Ecto neural progenitor cell (in vitro differentiated cells): ENCODE measurements around the gene HIBADH.

Experiments used
- DNase-seq: peaks from one replicate; pipeline ENCODE4 v3.0.0-alpha.2; 2018; ENCODE audit warnings: low spot score

The HIBADH gene

GRCh38 chr7:27491534-27491933 lies 171.1 kb downstream of the HIBADH start:
- DNase-seq, result no peak

- no peak for DNase-seq
These were observed 175.2 kb downstream of the HIBADH start for GRCh38 chr7:27487509-27487908.

GRCh38 chr7:27484451-27484850 lies 178.2 kb downstream of the HIBADH start:
- DNase-seq, result no peak

- DNase-seq, result no peak
These were observed 180.5 kb downstream of the HIBADH start for GRCh38 chr7:27482219-27482618.

GRCh38 chr7:27478556-27478955 lies 184.1 kb downstream of the HIBADH start:
- no peak for DNase-seq

GRCh38 chr7:27478084-27478483 lies 184.6 kb downstream of the HIBADH start:
- no peak for DNase-seq

- no peak for DNase-seq
These were observed 186.2 kb downstream of the HIBADH start for GRCh38 chr7:27476493-27476892.
